ENCODE data around the gene CIT.

The CIT gene

DNA sequence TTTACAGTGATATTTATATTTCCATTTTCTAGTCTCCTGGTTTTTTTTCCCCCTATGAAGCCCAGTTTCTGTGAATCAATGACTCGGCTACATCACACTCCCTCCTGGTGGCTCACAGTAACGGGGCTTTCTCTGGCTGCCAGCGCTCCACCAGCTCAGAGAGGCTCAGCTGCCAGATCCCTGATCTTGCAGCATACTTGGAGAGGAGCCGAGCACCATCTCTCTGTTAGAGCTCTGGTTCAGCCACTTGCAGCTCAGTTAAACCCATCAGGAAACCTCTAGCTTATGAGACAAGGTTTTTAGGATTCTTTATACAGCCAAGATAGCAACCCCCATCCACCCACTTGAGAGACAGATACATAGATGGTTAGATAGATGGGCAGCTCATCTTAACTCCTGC lies 74.6 kb downstream of the CIT start:
- no peak for DNase-seq (ENCODE audit: low spot score)

DNA sequence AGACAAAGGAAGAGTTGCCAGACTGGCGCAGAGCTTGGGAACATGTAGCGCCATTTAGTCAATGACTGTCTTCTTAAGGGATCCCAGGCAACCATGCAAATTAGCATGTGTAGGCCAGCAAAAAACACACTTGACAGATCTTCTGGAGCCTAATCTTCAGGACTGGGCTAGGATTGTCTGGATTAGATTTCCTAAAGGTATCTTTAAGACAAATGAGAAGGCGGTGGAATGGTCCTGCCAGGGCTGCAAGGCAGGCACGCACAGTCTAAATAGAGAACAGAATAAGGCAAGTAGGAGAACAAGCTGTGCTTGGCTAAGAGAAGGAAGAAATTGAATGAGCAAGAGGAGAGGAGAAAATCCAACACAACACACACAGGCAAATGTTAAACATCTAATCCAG lies 80.0 kb downstream of the CIT start:
- DNase-seq (ENCODE audit: low spot score), result no peak

DNA sequence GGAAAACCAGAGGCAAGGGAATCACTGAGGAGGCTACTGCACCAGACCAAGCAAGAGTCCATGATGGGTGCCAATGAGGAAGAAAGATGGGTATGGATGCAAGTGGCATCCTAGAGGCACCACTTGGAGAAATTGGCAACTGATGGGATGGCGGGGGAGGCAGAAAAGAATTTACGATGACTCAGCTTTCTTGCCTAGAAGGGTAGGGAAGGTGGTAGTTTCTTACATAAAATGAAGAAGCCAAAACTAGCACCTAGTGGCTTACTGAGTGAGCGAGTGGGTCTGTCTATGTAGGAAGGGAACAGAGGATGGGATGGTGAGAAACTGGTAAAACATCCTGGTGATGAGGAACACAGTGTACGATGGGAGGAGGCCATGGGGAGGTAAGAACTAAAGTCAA lies 80.8 kb downstream of the CIT start:
- DNase-seq (ENCODE audit: low spot score), result no peak

DNA sequence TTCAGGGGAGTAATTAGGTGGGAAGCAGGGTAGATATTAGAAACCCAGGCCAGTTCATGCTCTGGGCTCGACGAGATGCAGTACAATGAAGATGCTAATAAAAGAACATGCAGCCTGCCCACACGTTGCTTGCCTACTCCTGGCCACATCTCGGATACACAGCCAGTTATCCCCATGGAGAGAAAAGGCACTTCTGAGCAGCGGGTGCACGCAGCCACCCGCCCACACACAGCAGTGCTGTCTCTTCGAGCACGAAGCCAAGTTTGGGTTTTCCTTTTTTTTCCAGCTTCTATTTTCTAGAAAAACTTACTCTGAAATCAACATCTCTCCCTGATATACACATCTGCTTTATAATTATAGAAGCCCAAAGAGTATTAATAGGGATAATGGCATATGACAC lies 85.7 kb downstream of the CIT start:
- no peak for DNase-seq (ENCODE audit: low spot score)

DNA sequence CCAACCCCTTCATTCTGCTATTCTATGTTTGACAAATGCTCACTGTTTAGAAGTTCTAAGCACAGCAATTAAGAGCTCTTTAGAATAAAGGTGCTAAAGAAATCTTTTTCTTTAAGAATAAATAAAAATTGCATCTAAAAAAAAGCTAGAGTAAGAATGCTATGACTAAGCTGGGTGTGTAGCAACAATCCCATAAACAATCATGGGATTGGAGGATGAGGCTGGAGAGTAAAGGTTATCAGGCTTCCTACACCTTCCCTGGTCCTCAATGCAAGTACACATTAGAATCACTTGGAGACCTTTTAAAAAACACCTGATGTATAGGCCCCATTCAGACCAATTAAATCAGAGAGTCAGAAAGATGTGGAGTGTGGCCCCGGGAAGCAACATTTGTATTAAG lies 88.3 kb downstream of the CIT start:
- no peak for DNase-seq (ENCODE audit: low spot score)

DNA sequence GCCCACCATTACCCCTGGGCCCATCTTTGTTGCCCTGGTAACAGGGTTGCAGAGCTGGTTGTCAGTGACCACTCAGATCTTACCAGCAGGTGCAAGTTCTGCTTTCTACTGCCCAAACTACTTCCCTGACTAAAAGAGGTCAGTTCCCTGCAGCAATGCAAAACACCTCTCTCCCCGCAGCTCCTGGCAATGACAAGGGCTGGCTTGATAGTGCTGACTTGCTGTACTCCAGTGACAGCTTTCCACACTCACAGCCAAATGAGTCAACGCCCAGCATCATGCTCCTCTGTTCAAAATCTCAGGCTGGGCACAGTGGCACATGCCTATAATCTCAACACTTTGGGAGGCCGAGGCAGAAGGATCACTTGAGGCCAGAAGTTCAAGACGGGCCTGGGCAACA lies 90.6 kb downstream of the CIT start:
- no peak for DNase-seq (ENCODE audit: low spot score)

DNA sequence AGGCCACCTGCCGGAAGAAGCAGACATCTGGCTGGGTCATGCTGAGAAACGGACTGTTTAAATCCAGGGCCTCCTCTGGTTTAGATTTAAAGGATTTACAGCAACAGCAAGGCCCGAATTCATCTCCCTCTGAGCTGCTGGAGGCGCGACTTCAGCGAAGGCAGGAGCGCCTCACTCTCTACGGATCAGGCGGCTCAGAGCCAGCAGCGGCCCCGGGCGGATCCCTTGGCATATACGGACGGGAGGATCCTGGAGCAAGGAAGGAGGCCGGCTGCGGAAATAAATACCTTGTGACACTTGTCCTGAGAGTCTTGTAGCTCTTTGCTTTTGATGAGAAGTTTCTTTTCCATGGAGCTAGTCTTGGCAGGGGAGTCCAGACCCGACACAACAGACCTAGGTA lies 92.4 kb downstream of the CIT start:
- DNase-seq (ENCODE audit: low spot score), result no peak

DNA sequence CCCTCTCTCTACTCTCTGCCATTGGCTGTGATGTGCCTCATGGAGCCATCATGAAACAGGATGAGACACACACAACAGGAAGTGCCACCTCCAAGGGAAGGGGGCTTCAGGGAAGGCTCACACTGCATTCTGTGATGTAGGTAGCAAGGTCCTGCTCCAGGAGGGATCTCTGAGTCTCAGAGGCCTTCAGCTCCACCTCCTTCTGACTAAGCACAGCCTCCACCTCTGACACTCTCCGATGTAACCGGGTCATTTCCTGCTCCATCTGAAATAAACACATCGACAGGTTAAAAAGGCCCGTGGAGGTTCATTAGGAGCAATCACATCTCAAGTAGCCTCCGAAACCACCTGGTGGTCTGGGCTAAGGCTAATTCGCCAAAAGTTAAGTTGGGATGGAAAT lies 93.3 kb downstream of the CIT start:
- DNase-seq (ENCODE audit: low spot score), result no peak

DNA sequence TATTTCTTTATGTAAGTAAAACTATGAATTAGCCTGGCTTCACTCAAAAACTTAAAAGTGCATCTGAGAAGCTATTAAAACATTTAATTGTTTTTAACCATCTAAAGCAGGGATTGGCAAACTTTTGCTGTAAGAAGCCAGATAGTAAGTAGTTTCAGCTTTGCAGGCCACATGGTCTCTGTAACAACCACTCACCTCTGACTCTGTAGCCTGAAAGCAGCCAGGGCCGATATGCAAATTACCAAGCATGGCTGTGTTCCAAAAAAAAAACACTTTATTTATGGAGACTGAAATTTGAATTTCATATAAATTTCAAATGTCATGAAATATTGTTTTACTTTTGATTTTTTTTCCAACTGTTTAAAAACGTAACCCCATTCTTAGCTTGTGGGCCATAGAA lies 95.3 kb downstream of the CIT start:
- DNase-seq (ENCODE audit: low spot score), result no peak

DNA sequence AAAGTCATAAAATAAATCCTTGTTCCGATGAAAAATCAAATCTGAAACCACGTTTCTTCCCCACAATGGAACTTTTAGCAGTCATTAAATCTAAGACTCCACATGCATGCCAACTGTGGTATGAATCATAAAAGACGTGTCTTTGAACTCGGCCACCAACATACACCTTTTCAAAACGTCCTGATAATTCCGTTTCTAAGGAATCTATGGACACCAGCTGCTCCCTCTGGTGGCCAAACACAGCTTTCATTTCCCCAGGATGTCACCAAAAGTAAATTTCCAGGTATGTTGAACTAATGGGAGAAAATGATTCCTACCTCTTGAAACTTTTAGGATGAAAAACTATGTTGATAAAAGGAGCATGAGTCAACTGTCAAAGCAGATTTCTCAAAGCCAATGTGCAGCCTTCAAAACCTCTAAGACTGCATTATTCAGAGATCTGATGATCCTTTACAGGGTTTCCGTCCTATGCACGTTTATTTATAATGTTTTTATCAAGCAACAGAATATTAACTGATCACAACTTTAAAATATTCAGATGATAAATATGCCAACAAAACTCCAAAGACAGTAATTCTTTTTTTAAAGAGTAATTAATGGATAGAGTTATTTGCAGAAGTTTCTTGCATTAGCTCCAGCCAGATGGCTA lies 96.2 kb downstream of the CIT start:
- DNase-seq (ENCODE audit: low spot score), result peak; percentile 11

DNA sequence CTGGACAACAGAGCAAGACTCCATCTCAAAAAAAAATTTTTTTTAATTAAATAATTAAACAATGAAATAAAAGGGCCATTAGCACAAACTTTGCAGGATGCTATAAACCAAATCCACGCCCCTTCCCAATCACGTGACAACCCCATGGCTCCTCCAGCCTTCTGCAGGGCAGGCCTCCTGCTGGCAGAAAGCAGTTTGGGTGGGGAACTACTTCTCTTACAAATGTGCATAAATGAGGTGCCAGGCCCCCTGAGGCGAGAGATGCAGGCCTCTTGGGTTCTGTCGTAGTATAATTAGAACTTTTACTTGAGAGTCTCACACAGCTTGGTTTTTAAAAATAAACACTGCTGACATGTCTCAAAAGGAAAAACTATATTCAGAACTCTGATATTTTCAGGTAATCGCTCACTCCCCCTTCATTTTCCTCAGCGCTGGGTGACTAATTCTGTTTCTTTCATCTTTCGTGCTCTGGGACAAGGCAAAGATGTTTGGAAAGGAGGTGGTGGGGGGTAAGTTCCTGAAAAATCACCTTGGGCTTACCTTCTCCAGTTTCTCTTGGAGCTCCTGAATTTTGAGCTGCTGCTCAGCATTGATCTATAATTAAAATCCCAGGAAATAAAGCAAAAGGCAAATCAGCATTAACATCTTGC lies 101.7 kb downstream of the CIT start:
- DNase-seq (ENCODE audit: low spot score), result no peak

DNA sequence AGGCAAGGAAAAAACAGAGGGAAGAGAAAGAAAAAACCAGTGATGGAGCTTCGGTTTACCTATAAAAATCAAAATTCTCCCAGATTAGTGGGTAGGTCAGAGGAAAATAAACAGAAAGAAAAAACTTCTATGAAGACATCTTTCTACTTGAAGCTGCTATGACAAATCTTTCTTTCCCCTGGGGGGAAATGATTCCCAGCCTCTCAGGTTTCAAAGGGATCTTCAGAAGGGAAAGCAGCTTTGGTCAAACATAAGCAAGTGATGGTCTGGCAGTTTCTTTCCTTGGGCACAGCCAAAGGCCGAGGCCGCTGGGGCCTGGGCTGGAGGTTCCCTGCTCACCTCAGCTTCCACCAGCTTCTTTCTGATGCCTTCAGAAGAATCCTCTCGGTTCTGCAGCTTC lies 104.7 kb downstream of the CIT start:
- no peak for DNase-seq (ENCODE audit: low spot score)

DNA sequence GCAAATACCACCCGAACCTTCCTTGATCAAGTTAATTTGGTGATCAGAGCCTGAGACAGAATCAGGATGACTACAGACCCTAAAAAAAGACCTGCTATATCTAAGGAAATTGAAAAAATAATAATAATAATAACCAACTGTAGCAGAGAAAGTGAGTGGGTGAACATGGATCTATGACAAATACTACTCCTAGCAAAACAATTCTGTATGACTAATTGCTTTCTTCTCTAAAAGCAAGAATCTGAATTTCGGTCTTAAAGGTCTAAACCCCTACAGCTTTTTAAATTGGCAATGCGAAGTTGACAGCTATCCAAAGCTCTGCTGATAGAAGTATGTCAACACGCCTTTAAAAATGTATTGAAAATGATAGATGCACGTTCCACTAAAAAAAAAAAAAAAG lies 107.0 kb downstream of the CIT start:
- DNase-seq (ENCODE audit: low spot score), result no peak

DNA sequence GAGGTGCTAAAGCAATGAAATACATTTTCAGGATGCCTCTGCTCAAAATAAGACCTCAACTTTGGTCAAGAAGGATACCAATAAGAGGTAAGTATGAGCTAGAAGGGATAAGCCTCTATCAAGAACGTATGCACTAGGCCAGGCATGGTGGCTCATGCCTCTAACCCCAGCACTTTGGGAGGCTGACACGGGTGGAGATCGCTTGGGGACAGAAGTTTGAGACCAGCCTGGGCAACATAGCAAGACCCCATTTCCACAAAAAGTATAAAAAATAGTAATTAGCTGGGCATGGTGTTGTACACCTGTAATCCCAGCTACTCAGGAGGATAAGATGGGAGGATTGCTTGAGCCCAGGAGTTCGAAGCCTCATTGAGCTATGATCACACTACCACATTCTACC lies 114.5 kb downstream of the CIT start:
- no peak for DNase-seq (ENCODE audit: low spot score)

DNA sequence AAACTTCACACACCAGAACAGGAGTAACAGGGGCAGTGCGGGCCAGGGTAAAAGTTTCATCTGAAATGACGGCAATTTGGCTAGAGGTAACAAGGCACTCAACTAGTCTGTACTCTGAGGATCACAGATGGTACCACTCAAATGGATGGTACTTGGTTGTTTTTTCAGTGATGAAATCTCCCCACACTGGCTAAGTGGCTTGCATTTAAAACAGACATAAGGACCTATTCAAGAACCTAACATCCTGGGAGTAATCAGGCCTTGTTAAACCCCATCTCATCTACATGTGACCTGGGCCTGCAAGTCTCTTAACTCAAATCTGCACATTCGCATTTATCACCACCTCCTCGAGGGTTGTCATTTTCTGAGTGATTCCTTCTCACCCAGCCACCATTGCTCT lies 118.4 kb downstream of the CIT start:
- DNase-seq (ENCODE audit: low spot score), result no peak

DNA sequence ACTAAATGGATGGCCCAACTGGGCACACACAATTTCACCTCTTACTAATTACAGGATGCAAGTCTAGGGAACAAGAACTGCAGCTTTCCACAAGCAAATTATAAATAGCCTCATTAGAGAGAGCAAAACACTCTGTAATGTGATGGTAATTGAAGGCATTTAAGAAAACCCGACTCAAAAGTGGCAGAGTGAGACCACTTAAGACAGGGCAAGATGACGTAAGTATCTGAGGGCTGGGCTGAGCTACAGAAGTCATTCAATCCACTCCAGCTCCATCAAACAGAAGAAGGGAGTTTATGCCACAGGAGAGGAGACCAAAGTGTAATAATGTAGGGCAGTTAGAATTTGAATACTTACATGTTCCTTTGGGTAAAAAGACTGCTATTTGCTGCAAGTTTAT lies 118.9 kb downstream of the CIT start:
- no peak for DNase-seq (ENCODE audit: low spot score)

DNA sequence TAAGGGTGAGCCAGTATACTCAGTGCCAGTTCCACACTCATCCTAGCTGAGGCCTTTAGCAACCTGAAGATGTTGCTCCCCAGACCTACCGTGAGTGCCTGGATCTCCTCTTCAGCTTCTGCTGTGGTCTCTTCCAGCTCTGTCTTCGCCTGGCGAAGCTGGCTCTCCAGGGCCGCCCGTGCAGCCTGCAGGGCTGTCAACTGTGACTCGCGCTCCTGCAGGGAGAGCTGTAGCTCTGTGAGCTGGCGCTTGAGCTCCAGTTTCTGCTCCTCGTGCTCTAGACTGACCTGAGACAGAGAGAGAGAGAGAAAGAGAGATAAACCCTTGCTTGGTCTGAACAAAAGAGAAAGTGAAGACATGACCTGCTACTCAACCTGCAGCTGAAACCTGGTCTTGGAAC lies 125.2 kb downstream of the CIT start:
- DNase-seq (ENCODE audit: low spot score), result no peak

DNA sequence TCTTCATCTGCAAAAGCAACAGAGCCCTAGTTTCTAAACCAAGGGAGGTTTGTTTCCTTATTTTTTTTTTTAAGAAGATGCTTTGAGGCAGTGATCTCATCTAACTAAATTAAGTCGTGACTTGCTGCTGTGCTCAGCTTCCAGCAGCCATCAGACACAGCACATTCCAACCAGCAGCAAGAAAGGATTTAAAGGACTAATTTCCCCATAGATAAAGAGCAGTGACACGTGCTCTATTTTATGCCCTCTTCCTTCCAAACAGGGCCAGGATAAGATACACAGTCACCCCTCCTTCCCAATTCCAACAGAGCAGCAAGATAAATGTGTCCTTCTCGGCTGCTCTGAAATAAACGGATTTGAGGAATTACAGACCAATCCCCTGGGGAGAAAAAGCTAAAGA lies 127.5 kb downstream of the CIT start:
- DNase-seq (ENCODE audit: low spot score), result no peak

DNA sequence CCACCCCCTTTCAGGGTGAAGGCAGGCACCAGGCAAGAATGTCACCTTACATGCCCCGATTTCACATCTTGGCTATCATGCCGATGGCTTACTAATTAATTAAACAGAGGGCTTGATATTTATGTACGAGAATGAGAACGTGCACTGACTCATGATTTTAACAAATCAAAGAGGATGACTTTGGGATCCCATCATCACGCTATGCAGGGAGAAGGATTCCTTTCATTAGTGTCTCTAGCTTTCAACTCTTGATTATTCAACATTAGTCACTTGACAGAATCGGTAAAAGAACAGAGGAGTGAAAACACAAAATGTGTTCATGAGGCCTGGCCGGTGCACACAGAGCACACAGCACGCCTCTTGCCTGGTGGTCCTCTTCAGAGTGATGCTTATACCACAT lies 128.6 kb downstream of the CIT start:
- no peak for DNase-seq (ENCODE audit: low spot score)

DNA sequence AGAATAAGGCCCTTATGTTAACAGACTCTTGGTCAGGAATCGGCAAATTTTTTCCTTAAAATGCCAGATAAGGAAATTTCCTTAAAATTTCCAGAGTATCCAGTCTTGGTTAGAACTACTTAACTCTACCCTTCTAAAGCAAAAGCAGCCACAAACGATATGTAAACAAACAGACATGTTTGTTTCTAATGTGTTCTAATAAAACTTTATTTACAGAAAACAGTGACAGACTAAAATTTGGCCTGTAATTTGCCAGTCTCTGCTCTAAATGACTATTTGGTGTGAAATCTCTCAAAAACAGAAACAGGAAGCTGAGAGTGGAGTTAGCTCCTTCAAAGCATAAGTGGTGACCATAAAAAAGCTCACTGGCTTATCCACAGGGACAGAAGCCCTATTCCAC lies 131.0 kb downstream of the CIT start:
- no peak for DNase-seq (ENCODE audit: low spot score)

DNA sequence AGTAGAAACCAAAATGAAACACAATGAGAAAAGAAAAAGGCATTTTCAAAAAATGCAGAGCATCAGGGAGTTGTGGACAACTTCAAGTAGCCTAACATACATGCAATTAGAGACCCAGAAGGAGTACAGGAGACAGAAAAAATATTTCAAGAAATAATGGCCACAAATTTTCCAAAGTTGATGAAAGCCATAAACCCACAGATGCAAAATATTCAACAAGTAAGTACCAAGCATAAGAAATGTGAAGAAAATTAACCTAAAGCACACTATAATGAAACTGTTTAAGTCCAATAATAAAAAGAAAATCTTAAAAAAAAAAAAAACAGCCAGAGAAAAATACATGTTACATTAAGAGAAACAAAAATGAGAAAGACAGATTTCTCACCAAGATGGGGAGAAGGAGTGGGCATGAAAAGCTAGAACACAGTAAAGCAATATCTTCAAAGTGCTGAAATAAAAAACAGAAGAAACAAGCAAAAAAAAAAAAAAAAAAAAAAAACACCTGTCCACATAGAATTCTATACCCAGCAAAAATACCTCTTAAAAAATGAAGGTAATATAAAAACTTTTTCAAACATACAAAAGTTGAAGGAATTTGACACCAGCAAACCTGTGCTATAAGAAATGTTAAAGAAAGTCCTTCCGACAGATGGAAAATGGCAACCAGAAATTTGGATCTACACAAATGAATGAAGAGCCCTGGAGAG lies 132.1 kb downstream of the CIT start:
- no peak for DNase-seq (ENCODE audit: low spot score)

DNA sequence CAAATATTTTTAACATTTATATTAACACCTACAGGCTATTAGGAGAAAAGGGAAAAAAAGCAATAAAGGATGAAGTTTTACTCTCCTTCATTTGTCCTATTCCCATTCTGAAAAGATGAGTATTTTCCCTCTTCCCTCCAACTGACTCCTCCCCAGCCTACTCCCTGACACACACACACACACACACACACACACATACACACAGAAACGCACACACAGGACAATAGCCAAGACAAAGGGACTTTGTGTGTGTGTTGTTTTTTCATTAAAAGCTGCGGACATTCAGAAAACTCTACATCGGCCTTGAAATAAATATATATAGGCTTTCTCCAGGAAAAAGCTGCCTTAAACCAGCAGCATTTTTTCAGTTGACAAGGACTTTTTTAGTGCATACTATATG lies 134.4 kb downstream of the CIT start:
- no peak for DNase-seq (ENCODE audit: low spot score)

DNA sequence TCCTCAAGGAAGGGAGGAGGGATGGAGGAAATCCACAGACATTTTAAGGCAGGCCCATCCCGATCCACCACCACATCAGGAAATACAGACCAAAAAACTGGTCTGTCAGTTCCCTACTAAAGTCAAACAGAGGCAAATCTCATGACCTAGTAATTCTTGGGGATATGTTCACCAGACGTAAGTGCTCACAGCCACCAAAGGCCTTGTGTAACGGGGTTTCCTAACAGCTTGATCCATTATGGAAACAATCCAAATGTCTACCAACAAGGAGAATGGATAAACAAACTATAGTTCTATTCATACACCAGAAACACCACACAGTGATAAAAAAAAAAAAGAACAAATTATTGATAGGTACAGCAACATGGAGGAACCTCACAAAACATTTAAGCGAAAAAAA lies 136.3 kb downstream of the CIT start:
- DNase-seq (ENCODE audit: low spot score), result no peak

DNA sequence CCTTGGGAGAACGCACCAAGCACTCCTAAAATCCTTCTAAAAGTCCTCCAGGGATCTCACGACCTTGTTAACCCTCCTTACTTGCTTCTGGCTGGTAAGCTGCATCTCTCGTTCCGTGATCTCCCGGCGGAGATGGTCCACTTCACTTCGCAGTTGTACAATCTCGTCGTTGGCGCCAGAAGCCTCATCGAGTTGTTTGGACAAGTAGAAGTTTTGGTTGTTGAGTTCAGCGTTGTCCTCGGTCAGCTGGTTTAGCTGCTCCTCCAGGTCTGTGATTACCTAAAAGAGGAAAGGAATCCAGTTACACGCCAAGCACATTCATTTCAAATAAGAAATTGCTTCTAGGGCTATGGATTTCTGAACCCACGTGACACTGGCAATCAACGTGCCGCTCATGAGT lies 142.0 kb downstream of the CIT start:
- no peak for DNase-seq (ENCODE audit: low spot score)
